ENCODE measurements around the gene RTL9.

The RTL9 gene

GRCh38 chrX:110317061-110317819 is 41.4 kb upstream of the RTL9 start:
- TF ChIP-seq CTCF (conservative IDR thresholded peaks at IDR 0.05; ENCODE audit: low read depth, low read length), result no peak
- H3K4me3 ChIP-seq (ENCODE audit: low read length), result peak overlapping the region; percentile 73
- DNase-seq (ENCODE audit: low read depth), result no peak

GRCh38 chrX:110317820-110318663 is 40.6 kb upstream of the RTL9 start, which contains the start of gene AMMECR1:
AMMECR1 (minus strand) TSS chrX:110318085; CDS start chrX:110318071, 14 bp downstream.
- H3K4me3 ChIP-seq (ENCODE audit: low read length), result peak within 1 kb of the TSS; percentile 73
- peak; percentile 23 for DNase-seq (ENCODE audit: low read depth)
- peak; percentile 3 for TF ChIP-seq CTCF (conservative IDR thresholded peaks at IDR 0.05; ENCODE audit: low read depth, low read length)

- peak overlapping the region; percentile 65 for H3K4me3 ChIP-seq (ENCODE audit: low read length)
- no peak for TF ChIP-seq CTCF (conservative IDR thresholded peaks at IDR 0.05; ENCODE audit: low read depth, low read length)
- no peak for DNase-seq (ENCODE audit: low read depth)
These were observed 40.0 kb upstream of the RTL9 start for GRCh38 chrX:110318664-110318968.

- H3K4me3 ChIP-seq (ENCODE audit: low read length), result no peak overlapping the region
- DNase-seq (ENCODE audit: low read depth), result no peak
- TF ChIP-seq CTCF (conservative IDR thresholded peaks at IDR 0.05; ENCODE audit: low read depth, low read length), result no peak
These were observed 38.2 kb upstream of the RTL9 start for GRCh38 chrX:110320381-110320987.

- no peak for DNase-seq (ENCODE audit: low read depth)
- H3K4me3 ChIP-seq (ENCODE audit: low read length), result no peak overlapping the region
- TF ChIP-seq CTCF (conservative IDR thresholded peaks at IDR 0.05; ENCODE audit: low read depth, low read length), result no peak
These were observed 37.6 kb upstream of the RTL9 start for GRCh38 chrX:110321081-110321480.

- no peak for TF ChIP-seq CTCF (conservative IDR thresholded peaks at IDR 0.05; ENCODE audit: low read depth, low read length)
- DNase-seq (ENCODE audit: low read depth), result no peak
These were observed 37.0 kb upstream of the RTL9 start for GRCh38 chrX:110321670-110322069.

More at GRCh38 chrX:110321670-110322069, 37.0 kb upstream of the RTL9 start:
- no peak overlapping the region for H3K4me3 ChIP-seq (ENCODE audit: low read length)

All from retinal pigment epithelial cell (primary cell).